Lung (tissue), 12 donors: ENCODE results near the gene MND1. TPM values are rescaled to one million over a fixed set of nuclear protein-coding genes. Genes with fewer than 3 reads are reported as not detected.
A peak's percentile ranks its signal among the peaks of the same experiment; 100 is the strongest.

ENCODE experiments used
- ATAC-seq: fragments of 200-7000 bp; cut with Tn5 transposase; one replicate; pipeline ENCODE4 v1.9.1; 2020; ENCODE audit warnings: moderate number of reproducible peaks; ENCODE audit not compliant: insufficient read depth, low FRiP score
- DNase-seq, 3 donors: peaks; one replicate each; pipeline ENCODE4 v3.0.0-alpha.2; 2013 to 2017
- H3K27ac ChIP-seq, 2 donors: one replicate each; pipeline ENCODE4 v1.5.1; 2013; ENCODE audit warnings: mild to moderate bottlenecking in 2 of 2, moderate library complexity in 2 of 2, control low read depth in 1 of 2, inconsistent platforms in 1 of 2, low read depth in 1 of 2, low read length in 1 of 2
- H3K27me3 ChIP-seq, 3 donors: one replicate each; pipeline ENCODE4 v1.5.1; 2013; ENCODE audit warnings: low read length in 2 of 3; ENCODE audit not compliant: control insufficient read depth in 3 of 3, insufficient read depth in 3 of 3
- H3K36me3 ChIP-seq, 4 donors: one replicate each; pipeline ENCODE4 v1.5.1; 2013; ENCODE audit warnings: low read length in 4 of 4, mild to moderate bottlenecking in 1 of 4, moderate library complexity in 1 of 4; ENCODE audit not compliant: control insufficient read depth in 4 of 4, insufficient read depth in 4 of 4
- H3K4me1 ChIP-seq, 5 donors: one replicate each; pipeline ENCODE4 v1.5.1; 2013; ENCODE audit warnings: low read length in 5 of 5, mild to moderate bottlenecking in 2 of 5, moderate library complexity in 1 of 5; ENCODE audit not compliant: control insufficient read depth in 5 of 5, insufficient read depth in 5 of 5
- H3K4me3 ChIP-seq: one replicate; pipeline ENCODE4 v1.5.1; 2013; ENCODE audit warnings: mild to moderate bottlenecking, control low read depth, moderate library complexity
- H3K9ac ChIP-seq, 2 donors: one replicate each; pipeline ENCODE4 v1.5.1; 2013; ENCODE audit warnings: low read length in 2 of 2, control low read depth in 1 of 2; ENCODE audit not compliant: insufficient read depth in 1 of 2
- H3K9me3 ChIP-seq, 4 donors: one replicate each; pipeline ENCODE4 v1.5.1; 2013; ENCODE audit warnings: low read length in 3 of 4, mild to moderate bottlenecking in 1 of 4, moderate library complexity in 1 of 4; ENCODE audit not compliant: control insufficient read depth in 4 of 4, insufficient read depth in 3 of 4
- WGBS, 2 donors: extraction: QIAGEN DNeasy Blood & Tissue Kit; methylation state at CpG; one replicate each; pipeline ENCODE4 v1.1.7; 2013; 5-methylcytosine and 5-hydroxymethylcytosine counted together
- polyA plus RNA-seq, 2 donors: library from polyadenylated mRNA; stranded (reverse); fragments of 200-250 nt; gene quantifications; one replicate each; pipeline ENCODE4 v1.2.1, GENCODE V29; 2013
- total RNA-seq, 2 donors: library from RNA; depleted of rRNA in 1 of 2; stranded (reverse); fragments of >200 nt in 1 of 2; gene quantifications; one replicate each; pipeline ENCODE4 v1.2.1, GENCODE V29; 2014 to 2021
- TF ChIP-seq, protein P1 (sequence below): IDR thresholded peaks from 2 replicates; pipeline ENCODE4 v1.5.1; 2012; ENCODE audit warnings: mild to moderate bottlenecking; ENCODE audit errors: control extremely low read depth, extremely low read depth
- donor health status: control.
- donor health status: control.
- donor health status: Bipolar disorder and iron deficiency.
- donor health status: healthy.
- donor health status: DM: yes; HTN: yes; CAD: no.

Gene MND1
- total and polyA plus RNA-seq, 4 donors: 0.80 to 4.4 (median 1.2) TPM

DNA sequence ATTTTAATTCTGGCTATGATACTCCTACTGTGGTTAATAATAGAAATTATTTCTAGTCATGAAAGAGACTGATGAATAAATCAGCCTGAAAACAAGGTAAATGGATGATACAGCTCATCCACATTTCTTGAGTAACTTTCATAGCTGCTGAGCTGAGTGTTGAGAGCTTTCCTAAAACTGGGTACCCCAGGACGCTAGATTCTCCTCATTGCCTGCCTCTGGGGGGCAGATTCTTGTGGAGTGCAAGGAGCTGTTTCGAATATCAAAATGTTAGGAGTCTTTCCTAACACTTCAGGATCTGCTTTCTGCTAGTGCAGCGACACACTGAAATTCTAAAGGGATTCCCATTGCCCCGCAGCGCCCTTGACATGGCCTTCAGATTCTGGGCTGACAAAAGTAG is 2.1 kb downstream of the MND1 start:
- DNase-seq: peak; percentile 15 to 60 (median 59)
- no peak overlapping the region for H3K9ac ChIP-seq
- 84 to 91% methylated on average over 5 of the region's 5 CpGs for WGBS, 2 donors
- H3K9me3 ChIP-seq: no peaks in the 10 kb centered on the region
- peaks cover 0 to 16% (median 1%) of the 10 kb centered on the region in 5 donors for H3K4me1 ChIP-seq
- no peak overlapping the region for H3K27ac ChIP-seq
- no peak for ATAC-seq
- no peak overlapping the region for H3K4me3 ChIP-seq
- TF ChIP-seq, protein P1, sequence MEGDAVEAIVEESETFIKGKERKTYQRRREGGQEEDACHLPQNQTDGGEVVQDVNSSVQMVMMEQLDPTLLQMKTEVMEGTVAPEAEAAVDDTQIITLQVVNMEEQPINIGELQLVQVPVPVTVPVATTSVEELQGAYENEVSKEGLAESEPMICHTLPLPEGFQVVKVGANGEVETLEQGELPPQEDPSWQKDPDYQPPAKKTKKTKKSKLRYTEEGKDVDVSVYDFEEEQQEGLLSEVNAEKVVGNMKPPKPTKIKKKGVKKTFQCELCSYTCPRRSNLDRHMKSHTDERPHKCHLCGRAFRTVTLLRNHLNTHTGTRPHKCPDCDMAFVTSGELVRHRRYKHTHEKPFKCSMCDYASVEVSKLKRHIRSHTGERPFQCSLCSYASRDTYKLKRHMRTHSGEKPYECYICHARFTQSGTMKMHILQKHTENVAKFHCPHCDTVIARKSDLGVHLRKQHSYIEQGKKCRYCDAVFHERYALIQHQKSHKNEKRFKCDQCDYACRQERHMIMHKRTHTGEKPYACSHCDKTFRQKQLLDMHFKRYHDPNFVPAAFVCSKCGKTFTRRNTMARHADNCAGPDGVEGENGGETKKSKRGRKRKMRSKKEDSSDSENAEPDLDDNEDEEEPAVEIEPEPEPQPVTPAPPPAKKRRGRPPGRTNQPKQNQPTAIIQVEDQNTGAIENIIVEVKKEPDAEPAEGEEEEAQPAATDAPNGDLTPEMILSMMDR: no peak
- H3K36me3 ChIP-seq: no peaks in the 10 kb centered on the region
- no peaks in the 10 kb centered on the region for H3K27me3 ChIP-seq

DNA sequence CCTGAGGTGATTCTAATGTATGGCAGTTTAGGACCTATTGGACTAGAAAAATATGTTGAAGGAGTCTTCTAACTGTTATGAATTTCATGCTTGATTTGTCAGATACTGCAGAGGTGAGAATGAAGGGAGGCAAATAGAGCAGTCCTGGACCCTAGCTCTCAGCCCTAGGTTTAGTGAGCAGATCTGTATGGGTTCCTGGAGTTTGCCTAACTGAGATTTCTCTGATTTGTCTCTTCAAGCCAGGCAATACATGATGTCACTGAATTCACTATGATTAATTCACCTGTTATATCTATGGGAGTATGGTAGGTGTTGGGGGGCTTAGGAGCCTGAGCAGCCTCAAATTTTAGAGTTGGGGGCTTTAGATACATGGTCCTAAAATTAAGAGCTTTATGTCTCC is 2.6 kb downstream of the MND1 start:
- H3K4me1 ChIP-seq: peaks cover 0 to 16% (median 0%) of the 10 kb centered on the region in 5 donors
- H3K9me3 ChIP-seq: no peaks in the 10 kb centered on the region
- no peak overlapping the region for H3K9ac ChIP-seq
- no peak overlapping the region for H3K27ac ChIP-seq
- DNase-seq (no peak), ATAC-seq (no peak)
- no peaks in the 10 kb centered on the region for H3K36me3 ChIP-seq
- H3K27me3 ChIP-seq: no peaks in the 10 kb centered on the region
- TF ChIP-seq, protein P1: no peak
- H3K4me3 ChIP-seq: no peak overlapping the region

DNA sequence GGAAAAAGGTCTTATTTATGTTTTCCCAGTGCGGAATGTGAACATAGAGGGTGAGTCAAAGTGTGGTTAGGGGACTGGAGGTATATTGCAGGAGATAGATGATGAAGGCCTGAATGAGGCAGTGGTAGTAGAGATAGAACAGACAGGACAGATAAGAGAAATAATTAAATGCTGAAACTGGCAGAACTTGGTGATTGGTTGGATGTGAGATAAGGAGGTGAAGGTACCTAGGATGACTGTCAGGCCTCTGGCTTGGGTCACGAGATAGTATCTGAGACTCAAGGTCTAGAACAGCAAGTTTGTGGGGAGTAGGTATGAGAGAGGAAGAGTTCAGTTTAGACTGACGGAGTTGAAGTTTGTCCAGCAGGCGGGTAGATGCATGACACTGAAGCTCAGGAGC is 3.5 kb downstream of the MND1 start:
- ATAC-seq (no peak), DNase-seq (no peak)
- Histone ChIP-seq H3K27me3 (no peaks in the 10 kb centered on the region), H3K4me1 (peaks cover 0 to 16% (median 0%) of the 10 kb centered on the region in 5 donors), H3K36me3 (no peaks in the 10 kb centered on the region), H3K9me3 (no peaks in the 10 kb centered on the region), H3K9ac (no peak overlapping the region), H3K27ac (no peak overlapping the region), H3K4me3 (no peak overlapping the region)
- TF ChIP-seq, protein P1: no peak
- whole genome bisulfite sequencing, 2 donors: 83 to 87% methylated on average over 4 of the region's 4 CpGs

DNA sequence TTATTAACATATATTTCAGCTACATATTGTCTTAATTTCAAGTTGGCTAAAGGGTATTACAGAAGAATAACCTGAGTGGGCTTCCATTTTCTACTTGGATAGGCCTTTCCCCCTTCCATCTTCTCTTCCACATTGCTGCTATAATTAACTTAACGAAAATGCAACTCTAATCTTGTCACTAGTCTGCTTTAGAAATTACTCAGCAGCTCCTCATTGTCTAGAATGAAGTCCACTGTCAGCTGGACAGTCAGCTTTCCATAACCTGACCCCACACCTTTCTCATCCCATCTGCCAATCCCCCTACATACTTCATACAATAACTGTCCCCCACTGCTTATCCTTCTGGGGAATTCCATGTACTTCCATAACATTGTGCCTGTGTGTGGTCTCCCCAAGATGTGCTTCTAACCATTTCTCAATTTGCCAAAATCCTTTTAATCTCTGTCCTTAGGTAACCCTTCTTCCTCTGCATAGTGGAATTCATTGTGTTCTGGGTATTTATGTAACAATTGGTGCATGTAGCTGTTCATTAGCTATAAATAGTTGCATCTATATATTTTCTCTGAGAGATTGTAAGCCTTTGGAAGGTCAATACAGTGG is 4.8 kb downstream of the MND1 start:
- WGBS, 2 donors: 87 to 97% methylated on average over 1 of the region's 1 CpG
- Histone ChIP-seq H3K27me3 (no peaks in the 10 kb centered on the region), H3K9me3 (no peaks in the 10 kb centered on the region), H3K4me1 (peaks cover 0 to 16% (median 0%) of the 10 kb centered on the region in 5 donors), H3K4me3 (no peak overlapping the region), H3K9ac (no peak overlapping the region), H3K27ac (no peak overlapping the region), H3K36me3 (no peaks in the 10 kb centered on the region)
- ATAC-seq (no peak), DNase-seq (no peak)
- TF ChIP-seq, protein P1: no peak
